BJ (cell line): ENCODE results near the gene GOLGA1. TPM values are rescaled to one million over a fixed set of nuclear protein-coding genes. Genes with fewer than 3 reads are reported as not detected.

ENCODE experiments used
- CTCF ChIA-PET: fragments of 350-600 bp; formaldehyde crosslinking; extraction: SDS; loops from one replicate; lab custom pipeline; 2021; ENCODE audit warnings: antibody characterized with exemption, inconsistent platforms; lab: Yijun Ruan, JAX
- POLR2A ChIA-PET: fragments of 300-600 bp; sonication (Branson Sonifier 250); formaldehyde crosslinking; extraction: SDS; loops from one replicate; lab custom pipeline; 2021; ENCODE audit warnings: antibody characterized with exemption; lab: Charles Lee
- DNase-seq: peaks from one replicate; pipeline ENCODE4 v3.0.0-alpha.2; 2011; ENCODE audit warnings: low read depth
- H3K27me3 ChIP-seq: 2 replicates; pipeline ENCODE4 v1.6.0; 2011; ENCODE audit warnings: low read length; ENCODE audit not compliant: control insufficient read depth, insufficient read depth
- H3K36me3 ChIP-seq: 2 replicates; pipeline ENCODE4 v1.5.1; 2011; ENCODE audit warnings: low read length; ENCODE audit not compliant: control insufficient read depth, insufficient read depth
- H3K4me3 ChIP-seq: 2 replicates; pipeline ENCODE4 v1.5.1; 2011; ENCODE audit warnings: low read depth, mild to moderate bottlenecking, control low read depth, low read length
- CTCF ChIP-seq: IDR thresholded peaks from 2 replicates; pipeline ENCODE4 v1.5.1; 2011; ENCODE audit warnings: low read depth, mild to moderate bottlenecking, control low read depth, inconsistent platforms, low read length, moderate library complexity; ENCODE audit not compliant: insufficient read depth
- polyA plus RNA-seq: library from polyadenylated mRNA; depleted of rRNA; stranded (reverse); fragments of >200 nt; gene quantifications from 2 replicates; pipeline ENCODE4 v1.2.3, GENCODE V29; 2011

GOLGA1 gene
- polyA plus RNA-seq, 1 experiment, result 12.4 TPM

- no peak overlapping the region for H3K4me3 ChIP-seq
- H3K36me3 ChIP-seq, result peaks cover 22% of the 10 kb centered on the region
- CTCF ChIA-PET, result interaction anchor here (1.5 kb wide), 1 partner anchor 23 kb away, joined by 4 read pairs; no protein-coding TSS in a partner anchor
- DNase-seq, result no peak
- no peak for TF ChIP-seq CTCF
- POLR2A ChIA-PET, result no interaction called here
- no peaks in the 10 kb centered on the region for H3K27me3 ChIP-seq
Observed at GRCh38 chr9:124875501-124875900, 65.4 kb downstream of the GOLGA1 start.

GRCh38 chr9:124873664-124874063, 67.2 kb downstream of the GOLGA1 start:
- Histone ChIP-seq H3K36me3 (peaks cover 19% of the 10 kb centered on the region), H3K4me3 (no peak overlapping the region), H3K27me3 (no peaks in the 10 kb centered on the region)
- no peak for TF ChIP-seq CTCF
- ChIA-PET CTCF (interaction anchor here (1.0 kb wide), 1 partner anchor 502 kb away, joined by 3 read pairs; no protein-coding TSS in a partner anchor), POLR2A (no interaction called here)
- DNase-seq, result no peak

- TF ChIP-seq CTCF, result no peak
- Histone ChIP-seq H3K36me3 (peaks cover 15% of the 10 kb centered on the region), H3K27me3 (no peaks in the 10 kb centered on the region), H3K4me3 (peak overlapping the region; percentile 96; the same call in 1 of the 2 replicates)
- CTCF ChIA-PET, result interaction anchor here (1.2 to 2.0 kb wide), 3 partner anchors 11 to 99 kb away, joined by 3 to 9 read pairs (median 5); partner anchors contain the start of gene NR6A1
- no peak for DNase-seq
- POLR2A ChIA-PET, result no interaction called here
Observed at GRCh38 chr9:124871156-124871561, 69.7 kb downstream of the GOLGA1 start.

- no peak for DNase-seq
- H3K27me3 ChIP-seq, result no peaks in the 10 kb centered on the region
- ChIA-PET POLR2A (no interaction called here), CTCF (interaction anchor here (1.2 to 2.0 kb wide), 4 partner anchors 12 to 99 kb away, joined by 3 to 9 read pairs (median 6); partner anchors contain the start of gene NR6A1)
- peaks cover 14% of the 10 kb centered on the region for H3K36me3 ChIP-seq
- no peak for TF ChIP-seq CTCF
- peak overlapping the region; percentile 96 for H3K4me3 ChIP-seq
Observed at GRCh38 chr9:124870723-124871122, 70.2 kb downstream of the GOLGA1 start.

- ChIA-PET CTCF (interaction anchor here (1.4 to 2.0 kb wide), 3 partner anchors 12 to 98 kb away, joined by 5 to 9 read pairs (median 7); partner anchors contain the start of gene NR6A1), POLR2A (no interaction called here)
- no peak for DNase-seq
- no peak for TF ChIP-seq CTCF
- Histone ChIP-seq H3K36me3 (peaks cover 9% of the 10 kb centered on the region), H3K4me3 (peak overlapping the region; percentile 96), H3K27me3 (no peaks in the 10 kb centered on the region)
Observed at GRCh38 chr9:124869986-124870560, 70.8 kb downstream of the GOLGA1 start.
